H1 (cell line): Measurements from ENCODE around the gene VTI1B. TPM values are rescaled to one million over a fixed set of nuclear protein-coding genes. Genes with fewer than 3 reads are reported as not detected.

Experiments
- CTCF ChIA-PET: fragments of 300-600 bp; sonication (Branson Sonifier 250); formaldehyde crosslinking; loops from one replicate; lab custom pipeline; 2021; ENCODE audit not compliant: partially characterized antibody; lab: Charles Lee
- POLR2A ChIA-PET: fragments of 300-600 bp; sonication (Branson Sonifier 250); formaldehyde crosslinking; loops from one replicate; lab custom pipeline; 2021; ENCODE audit warnings: inconsistent platforms; ENCODE audit not compliant: partially characterized antibody; lab: Charles Lee
- DNase-seq, 2 experiments: peaks; one replicate each; pipeline versions ENCODE4 v3.0.0 to v3.0.0-alpha.2; 2010 to 2022; ENCODE audit warnings: low spot score in 2 of 2, low read depth in 1 of 2, mixed read lengths in 1 of 2
- FAIRE-seq: peaks from 2 replicates; lab custom pipeline; 2011; peaks lifted over from hg19 to GRCh38; lab: Jason Lieb, UNC
- H2AFZ ChIP-seq: 2 replicates; pipeline ENCODE4 v1.8.1; 2012; ENCODE audit warnings: low read length, inconsistent platforms
- H2AK5ac ChIP-seq: 2 replicates; pipeline ENCODE4 v1.6.1; 2013; ENCODE audit warnings: low read depth, low read length
- H2BK120ac ChIP-seq: replicated peaks from 2 replicates; pipeline ENCODE3; 2013; ENCODE audit warnings: low read depth, low read length, inconsistent platforms
- H2BK12ac ChIP-seq: 2 replicates; pipeline ENCODE4 v1.6.1; 2013; ENCODE audit warnings: low read depth, low read length
- H2BK15ac ChIP-seq: 2 replicates; pipeline ENCODE4 v1.6.1; 2013; ENCODE audit warnings: low read length
- H2BK20ac ChIP-seq: 2 replicates; pipeline ENCODE4 v1.6.1; 2013; ENCODE audit warnings: low read length
- H2BK5ac ChIP-seq: 2 replicates; pipeline ENCODE4 v1.6.1; 2013; ENCODE audit warnings: low read depth, low read length
- H3K14ac ChIP-seq: 2 replicates; pipeline ENCODE4 v1.6.1; 2013; ENCODE audit warnings: inconsistent platforms; ENCODE audit not compliant: insufficient read length
- H3K18ac ChIP-seq: 2 replicates; pipeline ENCODE4 v1.6.1; 2013; ENCODE audit warnings: low read length; ENCODE audit errors: extremely low read depth
- H3K23ac ChIP-seq: 2 replicates; pipeline ENCODE4 v1.6.1; 2013; ENCODE audit warnings: inconsistent platforms; ENCODE audit not compliant: insufficient read length
- H3K23me2 ChIP-seq: 2 replicates; pipeline ENCODE4 v1.6.1; 2013; ENCODE audit warnings: low read depth, low read length
- H3K27ac ChIP-seq: 2 replicates; pipeline ENCODE4 v1.6.1; 2011; ENCODE audit warnings: low read depth, low read length, inconsistent platforms
- H3K27me3 ChIP-seq, 4 experiments: replicated peaks in 1 of 4; 1 replicate in 1 of 4; 2 replicates in 3 of 4; pipeline versions ENCODE4 v1.6.1 to v1.8.1; 2011 to 2013; ENCODE audit warnings: low read length in 3 of 4, mild to moderate bottlenecking in 3 of 4, inconsistent platforms in 2 of 4, mixed read lengths in 2 of 4, moderate library complexity in 1 of 4; ENCODE audit not compliant: control insufficient read depth in 3 of 4, insufficient read depth in 3 of 4; ENCODE audit errors: extremely low read depth in 1 of 4
- H3K36me3 ChIP-seq, 4 experiments: 2 replicates each; pipeline versions ENCODE4 v1.6.1 to v1.8.1; 2011 to 2013; ENCODE audit warnings: mild to moderate bottlenecking in 4 of 4, low read length in 3 of 4, moderate library complexity in 2 of 4, control low read depth in 1 of 4, inconsistent platforms in 1 of 4; ENCODE audit not compliant: insufficient read depth in 4 of 4, control insufficient read depth in 2 of 4
- H3K4ac ChIP-seq: replicated peaks from 2 replicates; pipeline ENCODE3; 2013; ENCODE audit warnings: low read length, low read depth, mixed read lengths, inconsistent platforms; ENCODE audit not compliant: insufficient read length
- H3K4me1 ChIP-seq, 4 experiments: replicated peaks in 1 of 4; 1 replicate in 1 of 4; 2 replicates in 3 of 4; pipeline versions ENCODE4 v1.6.1 to v1.8.1; 2011 to 2013; ENCODE audit warnings: low read length in 3 of 4, inconsistent platforms in 2 of 4, mixed read lengths in 1 of 4; ENCODE audit not compliant: insufficient read depth in 4 of 4, control insufficient read depth in 3 of 4
- H3K4me2 ChIP-seq, 2 experiments: 2 replicates each; pipeline versions ENCODE4 v1.6.1 to v1.8.1; 2011 to 2013; ENCODE audit warnings: low read depth in 2 of 2, low read length in 2 of 2, control low read depth in 1 of 2, inconsistent platforms in 1 of 2, mild to moderate bottlenecking in 1 of 2; ENCODE audit not compliant: insufficient read depth in 1 of 2
- H3K4me3 ChIP-seq, 4 experiments: fragments of 200-600, 300-600 bp in 1 of 4; sonication (generic), shearing (Covaris generic), sonication (Bioruptor Twin) in 1 of 4; 2 replicates each; pipeline versions ENCODE4 v1.5.1 to v1.8.1; 2011 to 2016; ENCODE audit warnings: low read length in 4 of 4, low read depth in 3 of 4, control low read depth in 2 of 4, inconsistent platforms in 2 of 4, mild to moderate bottlenecking in 2 of 4, mixed read lengths in 1 of 4, moderate library complexity in 1 of 4; ENCODE audit not compliant: insufficient read depth in 2 of 4; ENCODE audit errors: extremely low read depth in 1 of 4
- H3K56ac ChIP-seq: replicated peaks from 2 replicates; pipeline ENCODE3; 2013; ENCODE audit warnings: low read depth, mild to moderate bottlenecking, mixed read lengths, low read length, inconsistent platforms; ENCODE audit not compliant: insufficient read length
- H3K79me1 ChIP-seq: 2 replicates; pipeline ENCODE4 v1.6.1; 2013; ENCODE audit warnings: low read depth, low read length, control low read depth
- H3K79me2 ChIP-seq, 2 experiments: 2 replicates each; pipeline versions ENCODE4 v1.6.1 to v1.8.1; 2012 to 2013; ENCODE audit warnings: low read length in 2 of 2, mild to moderate bottlenecking in 2 of 2, inconsistent platforms in 1 of 2; ENCODE audit not compliant: insufficient read depth in 2 of 2, control insufficient read depth in 1 of 2
- H3K9ac ChIP-seq, 4 experiments: replicated peaks in 1 of 4; 1 replicate in 1 of 4; 2 replicates in 3 of 4; pipeline versions ENCODE4 v1.6.1 to v1.8.1; 2011 to 2013; ENCODE audit warnings: low read depth in 3 of 4, low read length in 3 of 4, control low read depth in 2 of 4, mild to moderate bottlenecking in 2 of 4, moderate library complexity in 2 of 4, inconsistent platforms in 1 of 4; ENCODE audit errors: extremely low read depth in 1 of 4
- H3K9me3 ChIP-seq, 2 experiments: 2 replicates each; pipeline versions ENCODE4 v1.6.1 to v1.8.1; 2012 to 2013; ENCODE audit warnings: mild to moderate bottlenecking in 2 of 2, moderate library complexity in 2 of 2, control low read depth in 1 of 2, inconsistent platforms in 1 of 2, low read depth in 1 of 2, low read length in 1 of 2, mixed read lengths in 1 of 2; ENCODE audit not compliant: insufficient read depth in 2 of 2
- H4K20me1 ChIP-seq, 2 experiments: replicated peaks in 1 of 2; 2 replicates each; pipeline versions ENCODE3 to v1.8.1; 2011 to 2013; ENCODE audit warnings: inconsistent platforms in 2 of 2, low read length in 2 of 2, mild to moderate bottlenecking in 1 of 2; ENCODE audit not compliant: insufficient read depth in 2 of 2, control insufficient read depth in 1 of 2
- H4K5ac ChIP-seq: 2 replicates; pipeline ENCODE4 v1.6.1; 2013; ENCODE audit warnings: low read length, low read depth, mixed read lengths, inconsistent platforms; ENCODE audit not compliant: insufficient read length
- H4K8ac ChIP-seq: 2 replicates; pipeline ENCODE4 v1.8.0; 2013; ENCODE audit warnings: mild to moderate bottlenecking, moderate library complexity, low read length, inconsistent platforms; ENCODE audit not compliant: insufficient read depth; ENCODE audit errors: extremely low read depth
- H4K91ac ChIP-seq: replicated peaks from 2 replicates; pipeline ENCODE3; 2013; ENCODE audit warnings: low read length, mixed read lengths, inconsistent platforms; ENCODE audit not compliant: insufficient read length
- ASH2L ChIP-seq: fragments of 200-600, 300-600 bp; sonication (generic); IDR thresholded peaks from one replicate; pipeline ENCODE4 v1.7.1; 2017; ENCODE audit warnings: low read length
- BRCA1 ChIP-seq: IDR thresholded peaks from 2 replicates; pipeline ENCODE4 v1.6.1; 2012; ENCODE audit warnings: low read depth, low read length, improper control_type of control experiment
- FOSL1 ChIP-seq: IDR thresholded peaks from 2 replicates; pipeline ENCODE4 v1.6.1; 2011; ENCODE audit warnings: mild to moderate bottlenecking, low read depth, low read length, moderate library complexity; ENCODE audit not compliant: insufficient read depth
- JUND ChIP-seq: IDR thresholded peaks from 2 replicates; pipeline ENCODE4 v1.6.1; 2011; ENCODE audit warnings: mild to moderate bottlenecking, improper control_type of control experiment, low read length
- KDM4A ChIP-seq: IDR thresholded peaks from one replicate; pipeline ENCODE4 v1.7.1; 2012; ENCODE audit warnings: low read depth, mild to moderate bottlenecking, moderate library complexity, low read length, inconsistent platforms; ENCODE audit not compliant: severe bottlenecking
- KDM5A ChIP-seq: fragments of 200-600 bp; IDR thresholded peaks from 2 replicates; pipeline ENCODE4 v1.7.1; 2012; ENCODE audit warnings: mild to moderate bottlenecking, low read length, inconsistent platforms, mixed read lengths
- NRF1 ChIP-seq: IDR thresholded peaks from 2 replicates; pipeline ENCODE4 v1.6.1; 2011; ENCODE audit warnings: mild to moderate bottlenecking, low read depth, low read length, improper control_type of control experiment
- POLR2A ChIP-seq, 2 experiments: IDR thresholded peaks; 1 replicate in 1 of 2; 2 replicates in 1 of 2; pipeline ENCODE4 v1.6.1; 2011; ENCODE audit warnings: low read depth in 2 of 2, low read length in 2 of 2, mild to moderate bottlenecking in 2 of 2; ENCODE audit errors: control extremely low read depth in 1 of 2
- SIN3A ChIP-seq, 2 experiments: IDR thresholded peaks in 1 of 2; conservative IDR thresholded peaks in 1 of 2; 2 replicates each; pipeline ENCODE4 v1.6.1; 2011 to 2012; ENCODE audit warnings: low read length in 2 of 2, improper control_type of control experiment in 1 of 2, low read depth in 1 of 2, mild to moderate bottlenecking in 1 of 2
- SP4 ChIP-seq: IDR thresholded peaks from 2 replicates; pipeline ENCODE4 v1.6.1; 2012; ENCODE audit warnings: low read length, inconsistent platforms
- SUZ12 ChIP-seq: fragments of 200-600 bp; sonication (generic); IDR thresholded peaks from 2 replicates; pipeline ENCODE4 v1.6.1; 2012; ENCODE audit warnings: mild to moderate bottlenecking, inconsistent platforms, low read length, moderate library complexity, mixed read lengths
- TAF1 ChIP-seq: IDR thresholded peaks from 2 replicates; pipeline ENCODE4 v1.6.1; 2011; ENCODE audit warnings: mild to moderate bottlenecking, low read depth, low read length
- USF2 ChIP-seq: IDR thresholded peaks from 2 replicates; pipeline ENCODE4 v1.6.1; 2011; ENCODE audit warnings: low read length, improper control_type of control experiment
- YY1 ChIP-seq: IDR thresholded peaks from 2 replicates; pipeline ENCODE4 v1.6.1; 2011; ENCODE audit warnings: low read depth, mild to moderate bottlenecking, low read length
- ZNF274 ChIP-seq: IDR thresholded peaks from 2 replicates; pipeline ENCODE4 v1.7.0; 2012; ENCODE audit warnings: low read length, borderline replicate concordance; ENCODE audit errors: extremely low read depth
- WGBS, 2 experiments: shearing (Covaris generic) in 1 of 2; methylation state at CpG; one replicate each; pipeline versions ENCODE4 v1.1.6 to v1.1.7; 2013 to 2015; ENCODE audit warnings: low lambda C conversion rate in 2 of 2, mixed read lengths in 2 of 2, inconsistent platforms in 1 of 2, low coverage in 1 of 2, missing lambda C conversion rate in 1 of 2; ENCODE audit not compliant: insufficient replicate concordance in 2 of 2, insufficient coverage in 1 of 2, insufficient read length in 1 of 2; ENCODE audit errors: extremely low coverage in 1 of 2, missing lambda C conversion rate in 1 of 2; 5-methylcytosine and 5-hydroxymethylcytosine counted together
- polyA plus RNA-seq, 7 experiments: library from polyadenylated mRNA; depleted of rRNA in 3 of 7; stranded (reverse) in 5 of 7; unstranded in 2 of 7; fragments of >200 nt in 5 of 7; fragments of 200-250 nt in 2 of 7; gene quantifications; 1 replicate in 5 of 7; 2 replicates in 1 of 7; 4 replicates in 1 of 7; pipeline versions ENCODE4 v1.2.1 to v1.2.3, GENCODE V29; 2011 to 2013; ENCODE audit warnings: missing spikeins in 2 of 7, mixed read lengths in 2 of 7
- total RNA-seq: library from RNA; stranded (reverse); fragmentation: NEBNext Ultra II Directional; extraction: Animal tissue kit (Norgen Biotek cat#: 25700); gene quantifications from 2 replicates; pipeline ENCODE4 v1.2.1, GENCODE V29; 2021

VTI1B gene
- total and polyA plus RNA-seq, 2 of the 8 experiments (the other 6 are each of a cell fraction or from before 2014, with no cell fraction given): 28.1 to 98.7 TPM

GRCh38 chr14:67630938-67631337 lies 43.5 kb downstream of the VTI1B start:
- Histone ChIP-seq H3K79me1 (no peaks in the 10 kb centered on the region; the same call in 1 of the 2 replicates), H2BK12ac (no peak overlapping the region), H2BK15ac (no peak overlapping the region), H2BK20ac (no peak overlapping the region), H4K91ac (no peak overlapping the region), H3K4me2 (no peak overlapping the region), H2AFZ (no peak overlapping the region), H2AK5ac (no peak overlapping the region), H3K23ac (no peak overlapping the region), H3K4me3 (no peak overlapping the region), H3K9ac (no peak overlapping the region), H3K14ac (no peak overlapping the region), H4K5ac (no peak overlapping the region), H2BK5ac (no peak overlapping the region), H2BK120ac (no peak overlapping the region), H4K8ac (no peak overlapping the region), H4K20me1 (peaks cover 0 to 3% of the 10 kb centered on the region in 2 experiments), H3K9me3 (no peaks in the 10 kb centered on the region), H3K4me1 (no peaks in the 10 kb centered on the region), H3K27me3 (no peaks in the 10 kb centered on the region), H3K36me3 (no peaks in the 10 kb centered on the region), H3K23me2 (no peaks in the 10 kb centered on the region), H3K18ac (no peak overlapping the region), H3K27ac (no peak overlapping the region), H3K4ac (no peak overlapping the region), H3K56ac (no peak overlapping the region), H3K79me2 (no peaks in the 10 kb centered on the region)
- whole genome bisulfite sequencing, 2 experiments: 88% methylated on average over 5 of the region's 5 CpGs; no CpG with 5 or more reads in 1 of the 2 experiments
- DNase-seq: no peak
- ChIA-PET POLR2A (interaction anchor here (0.9 to 3.0 kb wide), 3 partner anchors 11 to 23 kb away, joined by 3 to 11 read pairs (median 3); partner anchors contain the start of gene ARG2), CTCF (interaction anchor here (0.9 to 1.5 kb wide), 6 partner anchors 9 to 203 kb away, joined by 3 to 5 read pairs (median 4); partner anchors contain the start of gene PIGH)
- no peak for FAIRE-seq
- TF ChIP-seq NRF1 (no peak), KDM5A (no peak), SIN3A (conservative IDR thresholded peaks at IDR 0.05 in 1 of 2, IDR thresholded peaks at IDR 0.05 in 1 of 2; ENCODE audit: low read depth in 1 of 2, low read length in 2 of 2) (no peak), ASH2L (no peak), POLR2A (IDR thresholded peaks at IDR 0.05; ENCODE audit: control extremely low read depth in 1 of 2, low read depth in 2 of 2, low read length in 2 of 2) (no peak), FOSL1 (no peak), KDM4A (no peak), USF2 (no peak), TAF1 (no peak), SUZ12 (no peak), YY1 (no peak), BRCA1 (no peak), JUND (no peak), SP4 (no peak), ZNF274 (no peak)
